GM19395 (cell line): ENCODE measurements around the gene RABL6.
"Not testable (repeated sequence)": the region's sequence is repeated elsewhere in the genome, so short reads cannot be mapped to it uniquely, and the experiment has no call there.

Experiments used
- ATAC-seq: cut with Tn5 transposase; IDR thresholded peaks from one replicate; pipeline ENCODE4 v1.9.1; 2021; ENCODE audit warnings: mild to moderate bottlenecking, moderate library complexity; ENCODE audit not compliant: unreplicated experiment

RABL6 gene, protein sequence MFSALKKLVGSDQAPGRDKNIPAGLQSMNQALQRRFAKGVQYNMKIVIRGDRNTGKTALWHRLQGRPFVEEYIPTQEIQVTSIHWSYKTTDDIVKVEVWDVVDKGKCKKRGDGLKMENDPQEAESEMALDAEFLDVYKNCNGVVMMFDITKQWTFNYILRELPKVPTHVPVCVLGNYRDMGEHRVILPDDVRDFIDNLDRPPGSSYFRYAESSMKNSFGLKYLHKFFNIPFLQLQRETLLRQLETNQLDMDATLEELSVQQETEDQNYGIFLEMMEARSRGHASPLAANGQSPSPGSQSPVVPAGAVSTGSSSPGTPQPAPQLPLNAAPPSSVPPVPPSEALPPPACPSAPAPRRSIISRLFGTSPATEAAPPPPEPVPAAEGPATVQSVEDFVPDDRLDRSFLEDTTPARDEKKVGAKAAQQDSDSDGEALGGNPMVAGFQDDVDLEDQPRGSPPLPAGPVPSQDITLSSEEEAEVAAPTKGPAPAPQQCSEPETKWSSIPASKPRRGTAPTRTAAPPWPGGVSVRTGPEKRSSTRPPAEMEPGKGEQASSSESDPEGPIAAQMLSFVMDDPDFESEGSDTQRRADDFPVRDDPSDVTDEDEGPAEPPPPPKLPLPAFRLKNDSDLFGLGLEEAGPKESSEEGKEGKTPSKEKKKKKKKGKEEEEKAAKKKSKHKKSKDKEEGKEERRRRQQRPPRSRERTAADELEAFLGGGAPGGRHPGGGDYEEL

DNA sequence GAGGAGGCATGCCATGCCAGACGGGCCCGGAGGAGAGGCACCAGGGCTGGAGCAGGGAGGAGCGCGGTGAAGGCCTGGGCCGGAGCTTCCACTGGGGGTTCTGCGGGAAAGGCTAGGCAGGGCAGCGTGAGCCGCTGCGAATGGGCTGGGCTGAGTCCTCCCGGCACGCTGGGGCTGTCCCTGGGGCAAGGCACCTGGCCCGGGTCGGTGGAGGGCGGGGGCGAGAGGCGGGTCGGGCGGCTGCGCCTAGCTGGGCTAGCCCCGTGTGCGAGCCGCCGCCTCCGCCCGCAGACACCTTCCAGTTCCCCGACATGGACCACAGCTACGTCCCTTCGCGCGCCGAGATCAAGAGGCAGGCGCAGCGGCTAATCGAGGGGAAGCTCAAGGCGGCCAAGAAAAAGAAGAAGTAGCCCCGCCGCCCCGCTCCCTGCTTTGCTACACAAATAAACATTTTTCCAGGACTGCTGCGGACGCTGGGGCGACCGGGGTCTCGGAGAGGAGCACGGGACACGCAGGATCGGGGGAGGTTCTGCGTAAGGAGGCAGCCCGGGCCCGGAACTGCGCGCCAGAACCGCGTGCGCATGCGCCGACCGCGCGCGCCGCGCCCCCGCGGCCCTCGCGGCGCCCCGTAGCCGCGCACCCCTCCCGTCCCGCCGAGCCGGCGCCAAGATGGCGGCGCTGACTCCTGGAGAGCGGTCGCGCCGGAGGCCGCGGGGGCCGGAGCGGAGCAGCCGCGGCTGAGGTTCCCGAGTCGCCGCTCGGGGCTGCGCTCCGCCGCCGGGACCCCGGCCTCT, at the start of gene RABL6:
Gene RABL6, plus strand, starts transcription at position 668 of the 794 bp plus-strand sequence. CDS start 249 bp downstream, outside the sequence.
- ATAC-seq = peak; percentile 77

GRCh38 chr9:136759001-136759400, 48.7 kb upstream of the RABL6 start:
- no peak for ATAC-seq

DNA sequence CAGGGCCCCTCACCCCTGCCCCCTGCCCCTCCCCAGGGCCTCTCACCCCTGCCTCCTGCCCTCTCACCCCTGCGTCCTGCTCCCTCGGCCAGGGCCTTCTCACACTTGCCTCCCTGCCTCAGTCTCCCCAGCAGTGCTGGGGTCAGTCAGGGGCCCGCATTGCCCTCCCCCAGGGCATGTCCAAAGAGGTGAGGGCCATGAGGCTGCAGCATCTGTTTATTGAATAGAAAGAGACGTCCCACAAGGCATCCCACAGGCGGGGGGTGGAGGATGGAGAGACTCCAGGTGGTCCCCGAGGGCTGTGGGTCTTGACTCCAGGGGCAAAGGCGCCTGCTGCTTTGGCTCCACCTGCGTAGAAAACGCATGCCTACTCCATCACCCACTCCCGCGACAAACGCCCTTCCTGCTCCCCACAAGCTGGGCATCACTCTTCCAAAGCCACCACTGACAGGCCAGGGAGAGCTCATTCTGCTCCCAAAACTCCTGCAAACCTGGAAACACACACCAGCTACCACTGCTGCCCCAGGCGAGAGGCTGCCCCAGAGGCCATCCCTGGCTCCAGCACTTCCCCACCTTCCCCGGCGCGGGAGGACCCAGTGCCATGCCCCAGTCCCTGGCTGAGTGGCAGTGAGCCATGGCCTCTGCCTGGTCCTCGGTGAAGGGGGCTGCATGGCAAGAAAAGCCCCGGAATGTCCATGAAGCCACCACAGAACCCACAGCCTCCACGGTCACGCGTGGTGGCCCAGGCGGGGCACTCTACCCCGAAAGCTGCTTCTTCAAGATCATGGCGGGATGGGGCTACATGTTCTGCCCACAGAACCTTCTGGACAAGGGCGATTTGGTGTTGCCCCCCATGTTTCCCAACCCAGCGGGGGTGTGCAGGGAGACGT, 48.1 kb upstream of the RABL6 start:
- no peak for ATAC-seq

DNA sequence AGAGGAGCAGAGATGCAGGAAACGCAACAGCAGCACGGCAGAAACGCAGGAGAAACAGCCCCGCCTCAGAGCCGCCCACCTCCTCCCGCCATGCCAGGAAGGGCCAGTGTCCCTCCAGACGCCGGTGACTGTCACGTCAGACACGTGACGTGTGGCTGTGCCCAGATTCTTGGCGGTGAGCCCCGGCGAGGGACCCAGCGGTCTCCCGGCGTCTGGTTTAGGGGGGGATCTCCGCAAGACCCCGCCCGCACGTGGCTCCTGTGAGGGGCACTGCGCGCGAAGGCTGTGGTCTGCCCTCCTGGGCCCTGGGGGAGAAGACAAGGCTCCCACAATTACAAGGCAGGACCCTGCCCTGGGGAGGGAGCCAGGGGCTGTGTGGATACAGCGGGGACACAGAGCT, 47.3 kb upstream of the RABL6 start:
- no peak for ATAC-seq

GRCh38 chr9:136760834-136761544, 46.8 kb upstream of the RABL6 start:
- not testable (repeated sequence) for ATAC-seq

- ATAC-seq = no peak
Observed at GRCh38 chr9:136761545-136761981, 46.2 kb upstream of the RABL6 start.

GRCh38 chr9:136762221-136762691, 45.5 kb upstream of the RABL6 start:
- no peak for ATAC-seq

DNA sequence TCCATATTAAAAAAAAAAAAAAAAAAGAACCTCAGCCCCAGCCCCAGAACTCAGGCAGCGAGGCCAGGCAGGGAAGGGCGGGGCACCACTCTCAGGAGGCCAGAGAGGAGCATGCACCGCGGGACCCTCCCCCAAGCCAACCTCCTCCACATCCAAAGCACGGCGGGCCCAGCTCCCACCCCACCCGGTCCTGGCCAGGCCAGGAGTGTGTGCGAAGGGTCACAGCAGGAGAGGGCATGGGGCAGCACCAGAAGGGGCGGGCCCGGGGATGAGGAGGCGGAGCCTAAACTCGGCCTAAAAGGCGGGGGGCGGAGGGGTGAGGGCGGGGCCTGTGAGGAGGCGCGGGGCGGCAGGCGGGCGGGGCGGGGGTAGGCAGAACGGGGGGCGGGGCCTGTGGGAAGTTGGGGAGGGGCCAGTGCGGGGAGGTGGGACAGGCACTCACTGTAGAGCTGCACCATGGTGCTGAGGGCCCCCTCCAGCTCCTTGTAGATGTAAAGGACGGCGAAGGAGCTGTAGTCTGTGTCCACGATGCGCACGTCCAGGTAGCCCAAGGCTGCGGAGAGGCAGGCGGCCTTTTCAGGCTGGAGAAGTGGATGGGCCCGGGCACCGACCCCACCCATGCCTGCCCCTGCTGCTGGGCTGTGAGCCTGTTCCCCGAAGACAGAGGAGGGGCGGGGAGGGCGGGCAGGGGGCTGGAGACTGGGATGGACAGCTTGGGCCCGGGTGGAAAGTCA, 44.7 kb upstream of the RABL6 start:
- no peak for ATAC-seq

GRCh38 chr9:136763649-136764035, 44.1 kb upstream of the RABL6 start:
- ATAC-seq = no peak

DNA sequence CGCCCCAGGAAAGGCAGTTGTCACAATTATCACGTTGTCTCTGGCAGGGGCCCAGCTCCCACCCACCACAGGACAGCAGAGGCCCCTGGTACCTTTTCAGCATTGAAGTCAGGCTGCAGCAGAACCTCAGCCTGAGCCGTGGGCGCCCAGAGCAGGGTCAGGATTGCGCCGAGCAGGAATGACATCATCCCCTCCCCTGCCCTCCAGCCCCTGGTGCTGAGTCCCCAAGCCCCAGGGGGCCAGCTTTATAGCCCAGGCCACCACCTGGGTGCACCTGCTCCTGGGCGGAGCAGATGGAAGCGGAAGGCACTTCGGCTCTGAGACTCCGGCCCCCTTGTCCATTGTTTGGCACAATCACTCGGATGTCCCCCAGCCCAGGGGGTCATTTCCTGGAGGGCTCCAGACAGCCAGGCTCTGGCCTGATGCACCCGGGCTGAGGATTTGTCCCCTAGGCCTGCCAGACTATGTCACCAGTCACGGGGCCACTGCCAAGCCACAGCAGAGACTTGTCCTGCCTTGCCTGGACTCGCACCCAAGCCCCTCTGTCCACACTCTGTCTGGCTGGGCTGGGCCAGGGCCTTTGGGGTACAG, 43.4 kb upstream of the RABL6 start, which contains the start of gene LCN15:
Gene LCN15, minus strand, starts transcription at position 218 of the 591 bp plus-strand sequence. Its CDS starts 30 bp downstream, at position 188.
- no peak for ATAC-seq

- ATAC-seq = no peak
Observed at GRCh38 chr9:136765041-136765440, 42.7 kb upstream of the RABL6 start.

GRCh38 chr9:136765745-136766409, 41.9 kb upstream of the RABL6 start:
- peak; percentile 77 for ATAC-seq

- ATAC-seq = not testable (repeated sequence)
Observed at GRCh38 chr9:136766410-136767120, 41.2 kb upstream of the RABL6 start.

- no peak for ATAC-seq
Observed at GRCh38 chr9:136769710-136770191, 38.0 kb upstream of the RABL6 start.

GRCh38 chr9:136771907-136772415, 35.8 kb upstream of the RABL6 start:
- ATAC-seq = no peak

DNA sequence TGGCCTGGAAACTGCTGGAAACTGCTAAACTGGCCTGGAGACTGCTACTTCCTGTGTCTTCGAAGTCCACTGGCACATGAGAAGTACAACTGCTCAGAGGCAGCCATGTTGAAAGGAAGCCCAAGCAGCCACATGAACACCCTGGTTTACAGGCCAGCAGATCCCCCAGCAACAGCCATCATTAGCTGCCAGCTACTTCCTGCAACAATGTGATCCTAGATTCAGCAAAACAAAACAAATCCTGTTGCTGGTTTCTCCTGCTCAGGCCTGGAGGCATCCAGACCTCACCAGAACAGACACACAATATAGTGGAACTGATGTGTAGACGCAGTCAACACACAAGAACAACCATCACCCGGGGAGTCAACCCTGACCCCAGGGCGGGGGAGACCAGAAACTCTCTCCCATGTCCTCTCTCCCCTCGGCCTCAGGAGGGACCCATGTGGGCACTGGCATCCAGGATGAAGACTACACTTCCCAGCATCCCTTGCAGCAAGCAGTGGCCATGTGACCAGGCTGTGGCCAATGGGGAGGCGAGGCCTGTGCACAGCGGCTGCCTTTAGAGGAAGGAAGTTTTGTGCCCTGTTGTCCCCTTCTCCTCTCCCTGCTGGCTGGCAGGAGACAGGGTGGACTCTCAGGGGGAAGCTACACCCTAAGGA, 34.2 kb upstream of the RABL6 start:
- ATAC-seq = no peak
